VCaP (cell line): ENCODE measurements around the gene RECK.

ENCODE experiments used
- H3K27ac ChIP-seq: fragments of 450-650 bp; 2 replicates; pipeline ENCODE4 v1.5.1; 2017
- CTCF ChIP-seq: fragments of 450-650 bp; conservative IDR thresholded peaks from 2 replicates; pipeline ENCODE4 v1.5.1; 2017; ENCODE audit warnings: mild to moderate bottlenecking, moderate library complexity

RECK gene

GRCh38 chr9:36145970-36146369, 109.3 kb downstream of the RECK start:
- TF ChIP-seq CTCF, result no peak
- no peak overlapping the region for H3K27ac ChIP-seq

DNA sequence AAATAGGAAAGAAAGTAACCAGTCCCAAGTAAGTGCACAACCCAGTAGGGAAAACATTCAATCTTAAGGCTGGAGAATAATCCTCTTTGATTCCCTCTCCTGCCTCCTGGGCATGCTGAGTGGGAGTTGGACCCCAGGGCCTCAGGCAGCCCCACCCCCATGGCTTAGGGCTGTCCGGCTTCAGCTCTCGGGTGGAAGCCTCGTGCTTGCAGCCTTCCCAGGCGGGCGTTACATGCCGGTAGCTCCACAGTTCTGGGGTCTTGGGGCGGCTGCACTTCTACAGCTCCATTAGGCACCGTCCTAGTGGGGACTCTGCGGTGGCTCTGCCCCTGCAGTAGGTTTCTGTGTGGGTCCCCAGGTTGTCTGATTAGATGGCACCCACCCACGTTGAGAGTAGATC, 109.9 kb downstream of the RECK start:
- TF ChIP-seq CTCF, result no peak
- no peak overlapping the region for H3K27ac ChIP-seq

GRCh38 chr9:36147441-36148175, 110.9 kb downstream of the RECK start:
- H3K27ac ChIP-seq, result no peak overlapping the region
- no peak for TF ChIP-seq CTCF

GRCh38 chr9:36148311-36149051, 111.8 kb downstream of the RECK start:
- H3K27ac ChIP-seq, result no peak overlapping the region; the same call in 1 of the 2 replicates
- no peak for TF ChIP-seq CTCF

DNA sequence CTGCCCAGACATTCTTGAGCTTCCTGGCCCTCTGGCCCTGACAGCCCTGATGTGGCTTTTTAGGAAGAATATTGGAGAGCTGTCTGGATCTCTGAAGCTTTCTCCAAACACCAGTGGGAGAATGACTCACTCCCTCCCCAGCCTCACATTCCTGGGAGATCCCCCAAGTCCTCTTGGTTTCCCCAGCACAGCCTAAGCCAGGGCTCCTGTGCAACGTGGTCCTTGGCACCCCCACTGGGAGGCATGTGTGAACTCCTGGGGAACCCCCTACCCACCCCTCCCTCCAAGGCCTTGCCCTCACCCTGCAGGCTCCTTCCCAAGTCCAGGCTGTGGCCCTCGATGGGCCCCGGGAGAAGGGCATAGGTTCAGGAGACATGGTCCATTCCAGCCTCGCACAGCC, 112.5 kb downstream of the RECK start:
- no peak overlapping the region for H3K27ac ChIP-seq

GRCh38 chr9:36150574-36151315, 114.0 kb downstream of the RECK start:
- no peak for TF ChIP-seq CTCF
- no peak overlapping the region for H3K27ac ChIP-seq

More for the DNA sequence above, 112.5 kb downstream of the RECK start:
- no peak for TF ChIP-seq CTCF
